HG03045 (cell line): ENCODE results near the gene HSD17B11.
A peak's percentile ranks its signal among the peaks of the same experiment; 100 is the strongest.
"Not testable (repeated sequence)": the region's sequence is repeated elsewhere in the genome, so short reads cannot be mapped to it uniquely, and the experiment has no call there.

Experiments used
- ATAC-seq: cut with Tn5 transposase; IDR thresholded peaks from one replicate; pipeline ENCODE4 v1.9.1; 2021; ENCODE audit warnings: mild to moderate bottlenecking, moderate library complexity; ENCODE audit not compliant: unreplicated experiment

The HSD17B11 gene

GRCh38 chr4:87360338-87360935 lies 30.6 kb downstream of the HSD17B11 start:
- ATAC-seq = no peak

GRCh38 chr4:87359258-87359657 lies 31.7 kb downstream of the HSD17B11 start:
- no peak for ATAC-seq

GRCh38 chr4:87356832-87357526 lies 34.0 kb downstream of the HSD17B11 start:
- no peak for ATAC-seq

DNA sequence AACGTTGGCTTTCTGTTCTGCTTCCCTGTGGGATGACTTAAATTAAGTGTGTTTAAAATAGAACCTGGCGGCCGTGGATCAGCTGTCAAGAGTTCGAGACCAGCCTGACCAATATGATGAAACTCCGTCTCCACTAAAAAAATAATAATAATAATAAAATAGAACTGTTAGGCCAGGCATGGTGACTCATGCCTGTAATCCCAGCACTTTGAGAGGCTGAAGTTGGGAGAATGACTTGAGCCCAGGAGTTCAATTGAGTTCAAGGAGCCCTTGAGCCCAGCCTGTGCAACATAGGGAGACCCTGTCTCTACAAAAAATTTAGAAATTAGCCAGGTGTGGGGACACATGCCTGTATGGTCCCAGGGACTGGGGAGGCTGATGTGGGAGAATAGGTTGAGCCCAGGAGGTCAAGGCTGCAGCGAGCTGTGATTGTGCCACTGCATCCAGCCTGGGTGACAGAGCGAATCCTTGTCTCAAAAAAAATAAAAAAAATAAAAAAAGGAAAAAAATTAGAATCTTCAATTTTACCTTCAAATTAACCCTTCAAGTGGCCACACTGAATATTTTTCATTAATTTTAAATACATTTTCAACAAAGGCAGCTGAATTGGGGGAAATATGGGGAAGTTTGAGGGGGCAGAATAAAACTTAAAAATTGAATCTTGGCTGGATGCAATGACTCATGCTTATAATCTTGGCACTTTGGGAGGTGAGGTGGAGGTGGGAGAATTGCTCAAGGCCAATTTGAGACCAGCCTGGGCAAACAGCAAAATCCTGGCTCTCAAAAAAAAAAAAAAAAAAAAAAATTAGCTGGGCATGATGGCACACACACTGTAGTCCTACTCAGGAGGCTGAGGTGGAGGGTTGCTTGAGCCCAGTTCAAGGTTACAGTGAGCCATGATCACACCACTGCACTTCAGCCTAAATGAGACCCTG lies 36.6 kb downstream of the HSD17B11 start:
- peak; percentile 19 for ATAC-seq

- peak; percentile 83 for ATAC-seq
Measured at GRCh38 chr4:87353592-87353991, 37.4 kb downstream of the HSD17B11 start.

GRCh38 chr4:87345139-87345538 lies 45.8 kb downstream of the HSD17B11 start:
- no peak for ATAC-seq

DNA sequence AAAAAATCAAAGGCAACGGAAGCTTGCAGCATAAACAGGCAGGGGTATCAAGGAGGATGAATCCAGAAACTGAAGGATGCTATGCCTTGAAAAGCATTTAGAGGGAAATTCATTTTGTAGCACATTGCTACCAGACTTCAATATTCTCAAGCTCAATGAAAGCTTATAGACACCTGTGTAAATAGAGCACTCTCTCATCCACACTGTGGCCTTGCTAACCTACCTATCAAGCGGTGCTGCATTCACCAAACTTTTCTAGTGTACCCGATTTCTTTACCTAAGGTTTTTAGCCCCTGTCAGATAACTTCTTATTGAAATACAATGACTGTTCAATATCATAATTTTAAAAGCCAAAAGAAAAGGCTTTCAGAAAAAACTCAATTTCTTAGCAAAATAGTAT lies 48.1 kb downstream of the HSD17B11 start:
- ATAC-seq = no peak

DNA sequence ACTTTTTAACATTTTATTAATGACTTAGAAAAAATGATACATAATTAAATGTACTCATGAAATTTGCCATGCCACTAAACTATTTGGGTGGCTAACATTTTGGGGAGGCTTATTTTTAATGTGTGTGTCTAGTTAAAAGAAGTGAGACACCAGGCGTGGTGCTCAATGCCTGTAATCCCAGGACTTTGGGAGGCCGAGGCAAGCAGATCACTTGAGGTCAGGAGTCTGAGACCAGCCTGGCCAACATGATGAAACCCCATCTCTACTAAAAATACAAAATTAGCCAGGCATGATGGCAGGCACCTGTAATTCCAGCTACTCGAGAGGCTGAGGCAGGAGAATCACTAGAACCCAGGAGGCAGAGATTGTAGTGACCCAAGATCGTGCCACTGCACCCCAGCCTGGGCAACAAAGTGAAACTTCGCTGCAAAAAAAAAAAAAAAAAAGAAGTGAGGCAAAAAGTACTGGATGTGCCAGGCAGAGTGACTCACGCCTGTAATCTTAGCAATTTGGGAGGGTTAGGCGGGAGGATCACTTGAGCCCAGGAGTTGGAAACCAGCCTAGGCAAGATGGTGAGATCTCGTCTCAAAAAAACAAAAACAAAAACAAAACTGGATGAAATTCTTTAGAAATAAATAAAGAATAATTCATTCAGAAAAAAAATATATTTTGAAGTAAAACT lies 48.9 kb downstream of the HSD17B11 start:
- not testable (repeated sequence) for ATAC-seq

- ATAC-seq = no peak
Measured at GRCh38 chr4:87339440-87339839, 51.5 kb downstream of the HSD17B11 start.

DNA sequence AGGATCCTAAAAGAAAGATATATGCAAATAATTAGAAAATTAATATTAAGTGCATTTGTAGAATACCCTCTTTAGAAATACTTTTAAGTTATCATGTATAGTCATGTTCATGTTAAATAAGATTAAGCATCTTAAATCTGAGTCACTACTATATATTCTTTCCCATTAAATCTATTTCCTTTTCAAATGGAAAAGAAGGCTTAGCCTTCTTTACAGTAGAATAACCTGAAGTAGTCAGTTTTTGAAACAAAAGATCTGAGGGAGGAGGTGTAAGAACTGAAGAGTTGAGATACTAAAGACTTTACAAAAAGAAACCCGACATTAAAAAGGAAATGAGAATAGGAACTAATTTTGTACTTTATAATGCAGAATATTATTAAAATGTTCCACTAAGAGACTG lies 53.6 kb downstream of the HSD17B11 start:
- ATAC-seq = no peak

DNA sequence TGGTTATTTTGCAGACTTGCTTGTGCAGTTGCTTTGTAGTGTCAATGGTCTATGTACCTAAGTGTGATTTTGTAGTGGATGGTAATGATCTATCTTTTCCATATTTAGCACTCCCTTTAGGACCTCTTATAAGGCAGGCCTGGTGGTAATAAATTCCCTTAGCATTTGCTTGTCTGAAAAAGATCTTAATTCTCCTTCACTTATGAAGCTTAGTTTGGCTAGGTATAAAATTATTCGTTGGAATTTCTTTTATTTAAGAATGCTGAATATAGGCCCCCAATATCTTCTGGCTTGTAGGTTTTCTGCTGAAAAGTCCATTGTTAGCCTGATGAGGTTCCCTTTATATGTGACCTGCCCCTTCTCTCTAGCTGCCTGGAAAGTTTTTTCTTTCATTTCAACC lies 57.7 kb downstream of the HSD17B11 start:
- ATAC-seq = no peak

DNA sequence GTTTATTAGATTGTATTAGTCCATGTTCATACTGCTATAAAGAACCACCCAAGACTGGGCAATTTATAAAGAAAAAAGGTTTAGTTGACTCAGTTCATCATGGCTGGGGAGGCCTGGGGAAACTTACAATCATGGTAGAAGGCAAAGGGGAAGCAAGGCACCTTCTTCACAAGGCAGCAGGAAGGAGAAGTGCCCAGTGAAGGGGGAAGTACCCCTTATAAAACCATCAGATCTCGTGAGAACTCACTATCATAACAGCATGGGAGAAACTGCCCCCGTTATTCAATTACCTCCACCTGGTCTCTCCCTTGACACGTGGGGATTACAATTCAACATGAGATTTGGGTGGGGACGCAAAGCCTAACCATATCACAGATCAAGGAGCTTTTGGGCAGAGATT lies 60.2 kb downstream of the HSD17B11 start:
- ATAC-seq = no peak

GRCh38 chr4:87327136-87327535 lies 63.9 kb downstream of the HSD17B11 start:
- ATAC-seq = no peak

DNA sequence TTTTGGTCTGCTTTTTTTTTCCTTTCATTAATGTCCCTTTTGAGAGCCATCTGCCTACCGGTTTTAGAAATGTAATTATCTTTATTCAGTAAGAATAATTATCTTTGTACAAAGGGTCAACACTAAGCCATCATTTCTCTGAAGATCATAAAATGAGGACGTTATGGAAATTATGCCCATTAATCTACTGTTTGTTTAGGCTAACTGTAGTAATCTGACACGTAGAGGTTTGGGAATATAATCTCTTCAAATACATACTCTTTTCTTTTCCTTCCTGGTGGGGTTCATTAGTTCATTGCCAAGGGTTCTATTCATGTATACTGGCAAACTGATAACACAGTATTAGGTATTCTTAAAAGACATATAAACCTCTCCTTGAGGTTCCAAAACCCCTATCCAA lies 64.5 kb downstream of the HSD17B11 start:
- ATAC-seq = no peak

- no peak for ATAC-seq
Measured at GRCh38 chr4:87322754-87323153, 68.2 kb downstream of the HSD17B11 start, which contains the start of gene HSD17B13. HSD17B13 (minus strand) TSS chr4:87322882; CDS start chr4:87322841, 41 bp downstream.

DNA sequence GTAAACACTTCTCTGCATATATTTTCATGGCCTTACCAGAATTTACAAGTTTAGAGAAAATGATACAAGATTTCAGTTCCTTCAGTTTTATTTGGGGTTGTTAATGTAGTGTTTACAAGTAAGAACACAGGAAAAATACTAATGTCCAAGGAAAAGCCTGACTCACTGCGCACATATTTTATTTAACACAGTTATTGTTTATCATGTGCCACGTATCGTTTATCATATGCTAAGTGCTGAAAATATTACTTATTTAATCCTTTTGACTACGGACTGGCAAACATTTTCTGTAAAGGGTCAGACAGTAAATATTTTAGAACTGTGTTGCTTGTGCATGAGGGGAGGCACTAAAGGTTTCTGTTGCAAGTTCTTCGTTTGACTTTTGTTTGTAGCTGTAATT lies 69.1 kb downstream of the HSD17B11 start:
- no peak for ATAC-seq

DNA sequence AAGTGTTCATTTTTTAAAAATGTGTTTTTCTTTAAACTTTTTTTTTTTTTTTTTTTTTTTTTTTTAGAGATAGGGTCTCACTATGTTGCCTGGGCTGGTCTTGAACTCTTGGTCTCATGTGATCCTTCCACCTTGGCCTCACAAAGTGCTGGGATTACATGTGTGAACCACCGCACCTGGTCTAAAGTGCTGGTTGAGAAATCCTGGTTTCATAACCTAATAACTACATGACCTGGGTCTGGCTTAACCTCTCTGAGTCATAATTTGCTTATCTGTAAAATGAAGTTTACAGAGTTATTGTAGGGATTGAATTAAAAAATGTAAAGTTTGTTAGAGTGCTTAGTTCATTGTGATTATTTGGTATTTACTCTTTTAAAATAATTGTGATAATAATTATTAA lies 73.5 kb downstream of the HSD17B11 start:
- no peak for ATAC-seq

- ATAC-seq = no peak
Measured at GRCh38 chr4:87316961-87317360, 74.0 kb downstream of the HSD17B11 start.

- not testable (repeated sequence) for ATAC-seq
Measured at GRCh38 chr4:87315000-87315399, 76.0 kb downstream of the HSD17B11 start.

GRCh38 chr4:87313756-87314155 lies 77.2 kb downstream of the HSD17B11 start:
- no peak for ATAC-seq

DNA sequence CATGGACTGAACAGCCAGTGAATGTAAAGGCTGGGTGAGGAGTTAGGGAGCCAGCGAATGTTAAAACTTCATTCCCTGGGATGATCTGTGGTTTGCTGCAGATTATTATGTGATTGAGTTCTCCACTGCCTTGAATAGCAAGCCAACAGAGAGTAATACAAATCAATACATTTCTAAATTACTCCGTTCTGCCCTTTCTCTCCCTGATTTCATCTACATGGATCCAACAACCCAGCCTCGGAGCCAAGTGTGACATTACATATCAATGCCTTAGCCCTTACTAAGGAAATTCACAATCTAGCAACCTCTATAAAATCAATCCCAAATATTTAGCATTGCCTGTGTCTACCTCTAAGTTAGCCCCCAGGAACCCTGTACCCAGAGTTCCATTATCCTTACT lies 79.3 kb downstream of the HSD17B11 start:
- no peak for ATAC-seq
